Activated T-cell treated with anti-CD3 and anti-CD28 coated beads, Interleukin-2, amount 50 U/mL, for 24 hours (primary cell): Measurements from ENCODE around the gene MSMB.

Experiments
- DNase-seq: peaks from one replicate; pipeline ENCODE4 v3.0.0-alpha.2; 2020
- H3K27ac Mint-ChIP-seq: 2 replicates; pipeline ENCODE4 v1.8.0; 2020; ENCODE audit warnings: mild to moderate bottlenecking, mixed read lengths
- H3K27me3 Mint-ChIP-seq: 2 replicates; pipeline ENCODE4 v1.8.0; 2020; ENCODE audit warnings: mixed read lengths
- H3K36me3 Mint-ChIP-seq: 2 replicates; pipeline ENCODE4 v1.8.0; 2020; ENCODE audit warnings: low read depth, mixed read lengths
- H3K4me1 Mint-ChIP-seq: 2 replicates; pipeline ENCODE4 v1.8.0; 2020; ENCODE audit warnings: low read depth, mixed read lengths
- H3K4me3 Mint-ChIP-seq: 2 replicates; pipeline ENCODE4 v1.8.0; 2020; ENCODE audit warnings: mild to moderate bottlenecking, moderate library complexity, mixed read lengths
- H3K9me3 Mint-ChIP-seq: 2 replicates; pipeline ENCODE4 v1.8.0; 2020; ENCODE audit warnings: mixed read lengths

MSMB gene

DNA sequence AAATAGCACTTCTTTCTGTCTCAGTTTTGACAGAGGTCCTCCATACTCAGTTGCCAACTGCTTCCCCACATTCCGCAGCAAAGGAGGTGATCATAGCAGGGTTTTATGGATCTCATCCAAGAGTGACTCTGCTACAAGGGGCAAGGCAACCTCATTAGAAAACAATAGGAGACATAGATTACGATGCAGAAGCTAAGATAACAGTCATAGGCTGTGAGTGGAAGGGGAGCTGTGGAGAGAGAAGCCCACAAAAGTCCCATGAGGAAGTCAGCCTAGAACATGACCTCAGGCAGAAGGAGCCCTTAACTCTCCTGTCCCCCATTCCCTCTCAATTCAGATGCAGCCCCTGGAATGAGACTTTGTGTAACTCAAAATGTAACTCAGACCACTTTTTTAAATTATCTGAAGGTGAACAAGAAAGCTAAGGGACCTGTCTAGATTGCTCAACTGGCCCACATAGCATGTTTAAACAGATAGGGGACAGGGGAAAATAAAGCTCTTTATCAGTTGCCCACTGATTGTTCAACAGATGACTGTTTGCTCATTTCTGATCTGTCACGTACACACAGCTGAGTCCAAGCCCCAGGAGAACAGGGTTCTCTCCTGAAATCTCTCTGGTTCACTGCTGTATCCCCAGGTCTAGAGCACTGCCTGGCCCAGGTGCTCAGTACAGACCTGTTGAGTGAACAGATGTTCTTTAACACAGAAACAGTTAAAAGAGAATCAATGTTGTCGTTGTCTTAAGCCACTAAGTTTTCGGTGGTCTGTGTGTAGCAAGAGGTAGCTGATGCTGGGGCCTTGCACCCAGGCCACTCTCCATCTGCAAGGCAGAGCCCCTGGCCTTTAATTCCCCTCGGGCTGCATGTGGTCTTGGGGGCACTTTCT is 14.2 kb downstream of the MSMB start:
- DNase-seq, result no peak
- H3K27me3 Mint-ChIP-seq, result peaks cover 2% of the 10 kb centered on the region
- no peaks in the 10 kb centered on the region for H3K9me3 Mint-ChIP-seq
- peak overlapping the region; percentile 59 for H3K27ac Mint-ChIP-seq
- H3K4me1 Mint-ChIP-seq, result peaks cover 34% of the 10 kb centered on the region
- H3K4me3 Mint-ChIP-seq, result no peak overlapping the region
- peaks cover 28% of the 10 kb centered on the region for H3K36me3 Mint-ChIP-seq

- Mint-ChIP-seq H3K27ac (peak within 1 kb of the TSS; percentile 98), H3K9me3 (no peaks in the 10 kb centered on the region), H3K4me1 (peaks cover 49% of the 10 kb centered on the region), H3K4me3 (peak within 1 kb of the TSS; percentile 96), H3K36me3 (peaks cover 41% of the 10 kb centered on the region), H3K27me3 (peaks cover 2% of the 10 kb centered on the region)
- DNase-seq, result peak; percentile 93
Measured at GRCh38 chr10:46030091-46030937, 15.8 kb downstream of the MSMB start, which contains the start of gene NCOA4. NCOA4 (minus strand) TSS chr10:46030623; CDS start chr10:46016680, 13,943 bp downstream.

GRCh38 chr10:46029461-46030030 is 16.5 kb downstream of the MSMB start:
- peak overlapping the region; percentile 98 for H3K27ac Mint-ChIP-seq
- peak overlapping the region; percentile 96 for H3K4me3 Mint-ChIP-seq
- H3K36me3 Mint-ChIP-seq, result peaks cover 41% of the 10 kb centered on the region
- no peak for DNase-seq
- H3K4me1 Mint-ChIP-seq, result peaks cover 57% of the 10 kb centered on the region
- H3K27me3 Mint-ChIP-seq, result no peaks in the 10 kb centered on the region
- no peaks in the 10 kb centered on the region for H3K9me3 Mint-ChIP-seq

GRCh38 chr10:46028584-46029460 is 17.2 kb downstream of the MSMB start:
- Mint-ChIP-seq H3K4me3 (peak overlapping the region; percentile 96), H3K9me3 (no peaks in the 10 kb centered on the region), H3K36me3 (peaks cover 41% of the 10 kb centered on the region), H3K4me1 (peaks cover 63% of the 10 kb centered on the region), H3K27me3 (no peaks in the 10 kb centered on the region), H3K27ac (peak overlapping the region; percentile 98)
- DNase-seq, result no peak

DNA sequence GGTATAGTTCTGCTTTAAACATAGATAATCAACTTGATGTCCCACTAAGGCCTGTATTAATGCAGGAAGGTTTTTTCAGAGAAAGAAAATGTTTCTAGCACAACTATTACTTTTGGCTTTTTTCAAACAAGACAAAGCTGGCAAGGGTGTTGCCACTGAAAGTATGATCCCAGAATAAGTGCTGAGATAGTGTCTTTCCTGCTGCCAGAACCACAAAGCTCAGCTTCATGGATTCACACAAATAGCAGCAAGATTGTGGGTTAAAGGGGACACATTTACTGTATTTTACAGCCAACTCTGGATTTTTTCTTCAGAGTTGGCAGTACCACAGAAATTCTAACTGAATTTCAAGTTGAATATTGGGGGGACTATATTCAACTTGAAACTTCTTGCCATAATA is 20.0 kb downstream of the MSMB start:
- no peaks in the 10 kb centered on the region for H3K9me3 Mint-ChIP-seq
- peaks cover 83% of the 10 kb centered on the region for H3K4me1 Mint-ChIP-seq
- no peak overlapping the region for H3K4me3 Mint-ChIP-seq
- H3K27me3 Mint-ChIP-seq, result no peaks in the 10 kb centered on the region
- DNase-seq, result no peak
- H3K27ac Mint-ChIP-seq, result peak overlapping the region; percentile 20
- H3K36me3 Mint-ChIP-seq, result peaks cover 55% of the 10 kb centered on the region

DNA sequence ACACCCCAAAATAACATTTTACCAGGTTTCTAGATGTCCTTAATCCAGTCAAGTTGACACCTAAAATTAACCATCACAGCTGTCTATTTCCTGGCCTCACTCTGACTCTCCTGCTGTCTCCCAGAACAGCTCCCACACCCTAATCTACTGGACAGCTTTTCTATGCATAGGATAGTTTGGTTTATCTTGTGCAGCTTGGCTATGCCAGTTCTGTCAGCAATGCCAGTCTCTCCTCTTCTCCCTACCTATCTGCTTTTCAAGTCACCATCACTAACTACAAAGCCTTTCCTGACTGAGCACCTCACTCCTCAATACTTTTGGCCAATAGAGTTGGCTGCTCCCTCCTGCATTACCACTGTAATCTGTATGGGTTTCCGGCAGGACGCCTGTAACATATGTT is 20.7 kb downstream of the MSMB start:
- no peak for DNase-seq
- Mint-ChIP-seq H3K27me3 (no peaks in the 10 kb centered on the region), H3K4me1 (peaks cover 86% of the 10 kb centered on the region), H3K4me3 (no peak overlapping the region), H3K27ac (peak overlapping the region; percentile 60), H3K36me3 (peaks cover 55% of the 10 kb centered on the region), H3K9me3 (no peaks in the 10 kb centered on the region)

DNA sequence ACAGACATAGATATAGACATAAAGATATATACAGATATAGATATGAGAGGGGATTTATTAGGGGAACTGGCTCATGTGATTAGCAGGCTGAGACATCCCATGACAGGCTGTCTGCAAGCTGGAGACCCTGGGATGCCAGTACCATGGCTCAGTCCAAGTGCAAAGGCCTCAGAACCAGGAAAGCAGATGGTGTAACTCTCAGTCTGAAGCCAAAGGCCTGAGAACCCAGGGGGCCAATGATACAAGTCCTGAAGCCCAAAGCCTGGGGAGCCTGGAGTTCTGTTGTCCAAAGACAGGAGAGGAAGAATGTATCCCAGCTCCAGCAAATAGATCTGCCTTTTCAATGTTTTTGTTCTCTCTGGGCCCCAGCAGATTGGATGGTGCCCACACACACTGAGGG is 21.1 kb downstream of the MSMB start:
- DNase-seq, result no peak
- H3K4me1 Mint-ChIP-seq, result peaks cover 91% of the 10 kb centered on the region
- H3K27ac Mint-ChIP-seq, result peak overlapping the region; percentile 60
- H3K36me3 Mint-ChIP-seq, result peaks cover 50% of the 10 kb centered on the region
- no peaks in the 10 kb centered on the region for H3K27me3 Mint-ChIP-seq
- H3K9me3 Mint-ChIP-seq, result no peaks in the 10 kb centered on the region
- no peak overlapping the region for H3K4me3 Mint-ChIP-seq

- Mint-ChIP-seq H3K36me3 (peaks cover 53% of the 10 kb centered on the region), H3K4me3 (peak overlapping the region; percentile 82), H3K27me3 (no peaks in the 10 kb centered on the region), H3K4me1 (peaks cover 93% of the 10 kb centered on the region), H3K9me3 (no peaks in the 10 kb centered on the region), H3K27ac (peak overlapping the region; percentile 94)
- peak; percentile 85 for DNase-seq
Measured at GRCh38 chr10:46022978-46023702, 22.9 kb downstream of the MSMB start.

DNA sequence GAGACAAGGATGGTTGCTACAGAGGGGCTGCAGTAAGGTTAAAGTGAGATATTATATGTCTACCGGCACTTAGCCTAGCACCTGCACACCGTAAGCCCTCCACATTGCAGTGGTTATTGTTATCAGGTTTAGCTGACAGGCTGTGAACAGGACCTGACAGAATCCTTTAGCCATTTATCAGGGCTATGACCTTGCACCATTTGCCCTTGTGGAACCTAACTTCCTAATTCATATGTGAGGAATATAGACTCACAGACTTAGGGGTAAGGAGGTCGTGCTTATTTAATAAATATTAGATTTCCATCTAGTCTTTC is 25.8 kb downstream of the MSMB start:
- no peaks in the 10 kb centered on the region for H3K27me3 Mint-ChIP-seq
- peak overlapping the region; percentile 25 for H3K4me3 Mint-ChIP-seq
- DNase-seq, result no peak
- H3K36me3 Mint-ChIP-seq, result peaks cover 53% of the 10 kb centered on the region
- H3K27ac Mint-ChIP-seq, result peak overlapping the region; percentile 79
- H3K9me3 Mint-ChIP-seq, result no peaks in the 10 kb centered on the region
- peaks cover 90% of the 10 kb centered on the region for H3K4me1 Mint-ChIP-seq

DNA sequence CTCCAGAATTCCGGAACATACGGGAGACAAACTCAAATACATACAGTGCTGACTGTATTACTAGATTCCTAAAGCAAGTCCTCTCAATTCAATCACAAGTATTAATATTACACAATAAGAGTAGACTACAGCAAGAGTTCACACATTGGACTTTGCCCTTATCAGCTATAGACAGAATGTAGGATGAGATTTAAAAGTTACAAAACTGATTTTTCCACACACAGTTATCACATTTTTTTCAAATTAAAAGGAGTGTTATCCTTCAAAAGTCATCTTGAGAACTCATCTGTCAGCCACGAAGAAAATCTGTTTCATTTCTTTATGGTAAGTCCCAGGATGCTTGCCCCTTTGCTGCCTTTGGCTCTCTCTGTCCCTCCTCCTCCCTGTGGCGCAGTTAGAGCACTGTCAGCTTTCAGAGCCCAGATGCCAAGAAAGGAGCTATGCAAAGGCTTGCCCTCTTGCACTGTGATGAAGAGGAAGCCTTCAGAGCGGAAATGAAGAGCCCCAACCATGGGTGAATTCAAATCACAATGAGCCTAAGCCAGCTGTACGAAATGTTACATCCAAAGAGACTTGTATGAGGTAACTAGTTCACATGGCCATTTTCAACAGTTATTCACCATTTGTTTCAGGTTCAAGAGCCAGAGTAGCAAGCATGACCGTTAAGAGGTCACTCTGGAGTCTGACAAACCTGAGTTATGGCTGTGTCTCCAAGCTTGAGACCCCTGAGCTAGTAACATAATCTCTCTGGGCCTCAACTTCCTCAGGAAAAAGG is 26.3 kb downstream of the MSMB start:
- Mint-ChIP-seq H3K9me3 (no peaks in the 10 kb centered on the region), H3K4me1 (peaks cover 86% of the 10 kb centered on the region), H3K36me3 (peaks cover 58% of the 10 kb centered on the region), H3K4me3 (peak overlapping the region; percentile 25), H3K27me3 (no peaks in the 10 kb centered on the region), H3K27ac (peak overlapping the region; percentile 79)
- no peak for DNase-seq

DNA sequence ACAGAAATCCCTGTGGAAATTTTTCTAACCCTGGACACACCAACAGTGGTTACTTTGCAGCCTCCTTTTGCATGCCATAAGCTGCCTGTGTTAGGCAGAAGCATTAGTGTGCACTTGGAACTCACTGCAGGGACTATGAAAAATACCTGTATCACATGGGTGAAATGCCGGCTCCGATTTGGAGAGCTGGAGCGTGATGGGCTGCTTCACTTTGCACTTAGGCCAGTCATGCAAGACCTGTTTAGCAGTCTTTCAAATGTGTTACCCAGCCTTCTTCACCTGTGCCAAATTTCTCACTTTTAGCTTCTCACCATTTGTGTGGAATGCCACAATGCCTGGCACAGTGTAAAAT is 26.9 kb downstream of the MSMB start:
- Mint-ChIP-seq H3K4me1 (peaks cover 81% of the 10 kb centered on the region), H3K4me3 (no peak overlapping the region), H3K27me3 (no peaks in the 10 kb centered on the region), H3K9me3 (no peaks in the 10 kb centered on the region), H3K27ac (peak overlapping the region; percentile 79), H3K36me3 (peaks cover 64% of the 10 kb centered on the region)
- DNase-seq, result no peak

DNA sequence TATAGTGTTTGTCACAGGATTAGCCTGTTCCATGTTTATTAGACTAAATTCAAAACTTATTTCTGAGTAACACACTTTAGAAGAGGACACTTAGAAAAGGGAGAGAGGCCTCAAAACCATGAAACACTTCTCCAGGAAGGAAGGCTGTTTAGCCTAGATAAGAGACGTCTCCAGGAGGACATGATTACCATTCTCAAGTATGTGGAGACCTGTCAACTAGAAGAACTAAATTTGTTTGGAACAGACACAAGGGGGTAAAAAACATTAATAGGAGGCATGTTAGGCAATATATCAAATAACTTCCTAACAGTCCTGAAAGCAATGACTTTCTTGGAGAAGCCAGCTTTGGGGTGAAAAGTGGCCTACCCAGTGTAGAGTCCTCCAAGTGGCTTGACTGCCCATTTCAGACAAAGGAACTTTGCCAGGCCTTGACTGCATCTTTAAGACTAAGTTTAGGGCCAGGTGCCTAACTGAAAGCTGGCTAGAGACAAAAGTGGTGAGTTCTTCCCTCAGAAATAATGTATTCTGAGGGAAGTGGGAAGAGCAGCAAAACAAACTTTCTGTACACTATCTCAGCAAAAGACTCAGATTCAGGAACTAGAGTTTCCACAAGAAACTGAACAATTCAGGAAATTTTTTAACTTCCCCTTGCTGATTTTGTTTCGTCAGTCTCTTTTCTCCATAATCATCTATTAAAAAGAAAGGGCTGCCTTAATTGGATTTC is 27.5 kb downstream of the MSMB start:
- no peaks in the 10 kb centered on the region for H3K9me3 Mint-ChIP-seq
- peaks cover 76% of the 10 kb centered on the region for H3K4me1 Mint-ChIP-seq
- no peak overlapping the region for H3K4me3 Mint-ChIP-seq
- H3K27ac Mint-ChIP-seq, result peak overlapping the region; percentile 29
- H3K27me3 Mint-ChIP-seq, result no peaks in the 10 kb centered on the region
- no peak for DNase-seq
- peaks cover 69% of the 10 kb centered on the region for H3K36me3 Mint-ChIP-seq
